Hepatocyte (in vitro differentiated cells): ENCODE results near the gene DSCAM. TPM values are rescaled to one million over a fixed set of nuclear protein-coding genes. Genes with fewer than 3 reads are reported as not detected.

Source experiments
- DNase-seq: peaks from one replicate; pipeline ENCODE4 v3.0.0-alpha.2; 2016; ENCODE audit warnings: low spot score
- H2AFZ ChIP-seq: fragments of 200-600 bp; sonication (generic); 2 replicates; pipeline ENCODE4 v1.6.0; 2016; ENCODE audit warnings: antibody characterized with exemption, mild to moderate bottlenecking
- H3K27ac ChIP-seq: fragments of 200-600 bp; sonication (generic); 2 replicates; pipeline ENCODE4 v1.5.1; 2016; ENCODE audit warnings: mild to moderate bottlenecking
- H3K27me3 ChIP-seq: fragments of 200-600 bp; sonication (generic); 2 replicates; pipeline ENCODE4 v1.6.1; 2016
- H3K36me3 ChIP-seq: fragments of 200-600 bp; sonication (generic); replicated peaks from 2 replicates; pipeline ENCODE4 v1.5.1; 2016; ENCODE audit warnings: low read depth; ENCODE audit not compliant: insufficient read depth
- H3K4me1 ChIP-seq: fragments of 200-600 bp; sonication (generic); 2 replicates; pipeline ENCODE4 v1.5.1; 2016; ENCODE audit warnings: mild to moderate bottlenecking, moderate library complexity; ENCODE audit not compliant: insufficient read depth
- H3K4me2 ChIP-seq: fragments of 200-600 bp; sonication (generic); 2 replicates; pipeline ENCODE4 v1.6.0; 2016
- H3K4me3 ChIP-seq: fragments of 200-600 bp; sonication (generic); 2 replicates; pipeline ENCODE4 v1.5.1; 2016; ENCODE audit warnings: mild to moderate bottlenecking
- H3K79me2 ChIP-seq: fragments of 200-600 bp; sonication (generic); 2 replicates; pipeline ENCODE4 v1.6.0; 2017; ENCODE audit warnings: mild to moderate bottlenecking
- H3K9me2 ChIP-seq: fragments of 200-600 bp; sonication (generic); replicated peaks from 2 replicates; pipeline ENCODE4 v1.6.0; 2017; ENCODE audit warnings: mild to moderate bottlenecking; ENCODE audit not compliant: insufficient read depth
- H3K9me3 ChIP-seq: fragments of 200-600 bp; sonication (generic); 2 replicates; pipeline ENCODE4 v1.5.1; 2016; ENCODE audit warnings: low read depth, mild to moderate bottlenecking
- H4K20me1 ChIP-seq: fragments of 200-600 bp; sonication (generic); 2 replicates; pipeline ENCODE4 v1.6.0; 2016; ENCODE audit warnings: mild to moderate bottlenecking; ENCODE audit not compliant: insufficient read depth, poor library complexity, severe bottlenecking
- EZH2 ChIP-seq: fragments of 200-600 bp; sonication (generic); IDR thresholded peaks from 2 replicates; pipeline ENCODE4 v1.6.1; 2016; ENCODE audit warnings: antibody characterized with exemption, mild to moderate bottlenecking, borderline replicate concordance
- EZH2phosphoT487 ChIP-seq: fragments of 200-600 bp; sonication (generic); IDR thresholded peaks from one replicate; pipeline ENCODE4 v1.6.1; 2018; ENCODE audit warnings: antibody characterized with exemption, mild to moderate bottlenecking, low read depth, moderate library complexity; ENCODE audit not compliant: unreplicated experiment, severe bottlenecking
- WGBS: methylation state at CpG from one replicate; pipeline ENCODE4 v1.1.6; 2016; ENCODE audit warnings: low lambda C conversion rate; ENCODE audit errors: missing lambda C conversion rate; 5-methylcytosine and 5-hydroxymethylcytosine counted together
- polyA plus RNA-seq: library from polyadenylated mRNA; unstranded; fragments of >200 nt; fragmentation: Nextera tagmentation; extraction: Ambion mirVana; gene quantifications from 2 replicates; pipeline ENCODE4 v1.2.1, GENCODE V29; 2016
- total RNA-seq: library from RNA; depleted of rRNA; stranded (reverse); fragments of >200 nt; gene quantifications from 2 replicates; pipeline ENCODE4 v1.2.3, GENCODE V29; 2014
- TF ChIP-seq, protein P1 (sequence below): fragments of 200-600 bp; sonication (generic); IDR thresholded peaks from 2 replicates; pipeline ENCODE4 v1.5.1; 2016; ENCODE audit warnings: antibody characterized with exemption, mild to moderate bottlenecking; ENCODE audit not compliant: poor library complexity

DSCAM gene
- total and polyA plus RNA-seq, 2 experiments from 2014 or later = 0.33 TPM; not detected in 1

- TF ChIP-seq, protein P1, sequence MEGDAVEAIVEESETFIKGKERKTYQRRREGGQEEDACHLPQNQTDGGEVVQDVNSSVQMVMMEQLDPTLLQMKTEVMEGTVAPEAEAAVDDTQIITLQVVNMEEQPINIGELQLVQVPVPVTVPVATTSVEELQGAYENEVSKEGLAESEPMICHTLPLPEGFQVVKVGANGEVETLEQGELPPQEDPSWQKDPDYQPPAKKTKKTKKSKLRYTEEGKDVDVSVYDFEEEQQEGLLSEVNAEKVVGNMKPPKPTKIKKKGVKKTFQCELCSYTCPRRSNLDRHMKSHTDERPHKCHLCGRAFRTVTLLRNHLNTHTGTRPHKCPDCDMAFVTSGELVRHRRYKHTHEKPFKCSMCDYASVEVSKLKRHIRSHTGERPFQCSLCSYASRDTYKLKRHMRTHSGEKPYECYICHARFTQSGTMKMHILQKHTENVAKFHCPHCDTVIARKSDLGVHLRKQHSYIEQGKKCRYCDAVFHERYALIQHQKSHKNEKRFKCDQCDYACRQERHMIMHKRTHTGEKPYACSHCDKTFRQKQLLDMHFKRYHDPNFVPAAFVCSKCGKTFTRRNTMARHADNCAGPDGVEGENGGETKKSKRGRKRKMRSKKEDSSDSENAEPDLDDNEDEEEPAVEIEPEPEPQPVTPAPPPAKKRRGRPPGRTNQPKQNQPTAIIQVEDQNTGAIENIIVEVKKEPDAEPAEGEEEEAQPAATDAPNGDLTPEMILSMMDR = no peak
- TF ChIP-seq EZH2 = no peak
- TF ChIP-seq EZH2phosphoT487 = no peak
- 88% methylated on average over 5 of the region's 5 CpGs for WGBS
- Histone ChIP-seq H3K79me2 (no peaks in the 10 kb centered on the region), H3K4me1 (peaks cover 3% of the 10 kb centered on the region), H3K36me3 (no peaks in the 10 kb centered on the region), H3K9me3 (no peaks in the 10 kb centered on the region), H3K4me2 (no peak overlapping the region), H3K27me3 (peaks cover 47% of the 10 kb centered on the region), H3K4me3 (no peak overlapping the region), H3K9me2 (no peaks in the 10 kb centered on the region), H4K20me1 (no peaks in the 10 kb centered on the region), H2AFZ (no peak overlapping the region), H3K27ac (no peak overlapping the region)
- no peak for DNase-seq
Measured at GRCh38 chr21:40845441-40845995, 1.4 kb downstream of the DSCAM start.

DNA sequence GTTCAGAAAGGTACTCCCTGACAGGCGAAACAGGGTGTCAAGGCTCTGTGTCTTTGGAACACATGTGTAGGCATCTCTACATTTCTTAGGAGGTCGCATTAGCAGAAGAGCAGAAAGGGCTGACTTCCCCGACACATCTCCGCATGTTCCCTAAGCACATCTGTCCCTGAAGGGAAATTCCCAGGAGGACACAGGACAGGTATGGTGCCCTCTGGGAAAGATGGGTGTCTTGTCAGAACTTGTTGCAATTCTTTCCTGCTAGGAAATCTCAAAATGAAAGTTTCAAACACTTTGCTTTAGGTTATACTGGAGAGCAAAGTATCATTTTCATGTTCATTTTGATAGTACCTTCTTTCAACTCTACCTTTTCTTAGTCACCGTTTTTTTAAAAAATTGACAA is 2.0 kb downstream of the DSCAM start:
- H2AFZ ChIP-seq = no peak overlapping the region
- peaks cover 3% of the 10 kb centered on the region for H3K4me1 ChIP-seq
- H3K27me3 ChIP-seq = peaks cover 49% of the 10 kb centered on the region
- WGBS = 95% methylated on average over 5 of the region's 5 CpGs
- no peak overlapping the region for H3K4me2 ChIP-seq
- no peaks in the 10 kb centered on the region for H3K36me3 ChIP-seq
- H3K27ac ChIP-seq = no peak overlapping the region
- H3K9me3 ChIP-seq = no peaks in the 10 kb centered on the region
- H3K9me2 ChIP-seq = no peaks in the 10 kb centered on the region
- no peak for DNase-seq
- H3K79me2 ChIP-seq = no peaks in the 10 kb centered on the region
- H3K4me3 ChIP-seq = no peak overlapping the region
- TF ChIP-seq EZH2phosphoT487 = no peak
- TF ChIP-seq, protein P1 = no peak
- no peak for TF ChIP-seq EZH2
- H4K20me1 ChIP-seq = no peaks in the 10 kb centered on the region

DNA sequence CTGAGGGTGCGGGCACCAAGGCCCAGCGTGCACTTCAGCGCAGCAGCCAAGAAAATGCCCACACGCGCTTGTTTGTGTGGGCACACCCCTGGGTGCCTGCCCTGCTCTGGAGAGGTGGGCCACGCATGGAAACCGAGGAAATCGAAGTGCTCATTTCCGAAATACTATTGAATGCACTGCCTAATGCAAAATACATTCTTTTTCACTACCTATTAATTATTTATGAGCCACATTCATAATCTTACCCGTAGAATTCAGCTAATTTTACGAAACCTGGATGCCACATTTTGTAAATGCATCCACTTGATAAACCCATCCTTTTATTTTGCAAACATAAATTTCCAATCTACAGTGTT is 4.8 kb downstream of the DSCAM start:
- H3K9me3 ChIP-seq = no peaks in the 10 kb centered on the region
- H3K27me3 ChIP-seq = peaks cover 30% of the 10 kb centered on the region
- peak overlapping the region; percentile 100 for H3K4me2 ChIP-seq
- no peak overlapping the region for H3K27ac ChIP-seq
- H3K36me3 ChIP-seq = no peaks in the 10 kb centered on the region
- H3K4me1 ChIP-seq = peaks cover 3% of the 10 kb centered on the region
- TF ChIP-seq EZH2 = no peak
- TF ChIP-seq EZH2phosphoT487 = no peak
- TF ChIP-seq, protein P1 = no peak
- WGBS = 42% methylated on average over 11 of the region's 11 CpGs
- no peaks in the 10 kb centered on the region for H3K79me2 ChIP-seq
- H3K9me2 ChIP-seq = no peaks in the 10 kb centered on the region
- DNase-seq = no peak
- H4K20me1 ChIP-seq = no peaks in the 10 kb centered on the region
- no peak overlapping the region for H3K4me3 ChIP-seq
- no peak overlapping the region for H2AFZ ChIP-seq
